H1 (cell line): ENCODE measurements around the gene SRMS. TPM values are rescaled to one million over a fixed set of nuclear protein-coding genes. Genes with fewer than 3 reads are reported as not detected.
A peak's percentile ranks its signal among the peaks of the same experiment; 100 is the strongest.
"Not testable (repeated sequence)": the region's sequence is repeated elsewhere in the genome, so short reads cannot be mapped to it uniquely, and the experiment has no call there.

ENCODE experiments used
- CTCF ChIA-PET: fragments of 300-600 bp; sonication (Branson Sonifier 250); formaldehyde crosslinking; loops from one replicate; lab custom pipeline; 2021; ENCODE audit not compliant: partially characterized antibody; lab: Charles Lee
- POLR2A ChIA-PET: fragments of 300-600 bp; sonication (Branson Sonifier 250); formaldehyde crosslinking; loops from one replicate; lab custom pipeline; 2021; ENCODE audit warnings: inconsistent platforms; ENCODE audit not compliant: partially characterized antibody; lab: Charles Lee
- DNase-seq, 2 experiments: peaks; one replicate each; pipeline versions ENCODE4 v3.0.0 to v3.0.0-alpha.2; 2010 to 2022; ENCODE audit warnings: low spot score in 2 of 2, low read depth in 1 of 2, mixed read lengths in 1 of 2
- FAIRE-seq: peaks from 2 replicates; lab custom pipeline; 2011; peaks lifted over from hg19 to GRCh38; lab: Jason Lieb, UNC
- H2AFZ ChIP-seq: 2 replicates; pipeline ENCODE4 v1.8.1; 2012; ENCODE audit warnings: low read length, inconsistent platforms
- H2AK5ac ChIP-seq: 2 replicates; pipeline ENCODE4 v1.6.1; 2013; ENCODE audit warnings: low read depth, low read length
- H2BK120ac ChIP-seq: replicated peaks from 2 replicates; pipeline ENCODE3; 2013; ENCODE audit warnings: low read depth, low read length, inconsistent platforms
- H2BK12ac ChIP-seq: 2 replicates; pipeline ENCODE4 v1.6.1; 2013; ENCODE audit warnings: low read depth, low read length
- H2BK15ac ChIP-seq: 2 replicates; pipeline ENCODE4 v1.6.1; 2013; ENCODE audit warnings: low read length
- H2BK20ac ChIP-seq: 2 replicates; pipeline ENCODE4 v1.6.1; 2013; ENCODE audit warnings: low read length
- H2BK5ac ChIP-seq: 2 replicates; pipeline ENCODE4 v1.6.1; 2013; ENCODE audit warnings: low read depth, low read length
- H3K14ac ChIP-seq: 2 replicates; pipeline ENCODE4 v1.6.1; 2013; ENCODE audit warnings: inconsistent platforms; ENCODE audit not compliant: insufficient read length
- H3K18ac ChIP-seq: 2 replicates; pipeline ENCODE4 v1.6.1; 2013; ENCODE audit warnings: low read length; ENCODE audit errors: extremely low read depth
- H3K23ac ChIP-seq: 2 replicates; pipeline ENCODE4 v1.6.1; 2013; ENCODE audit warnings: inconsistent platforms; ENCODE audit not compliant: insufficient read length
- H3K23me2 ChIP-seq: 2 replicates; pipeline ENCODE4 v1.6.1; 2013; ENCODE audit warnings: low read depth, low read length
- H3K27ac ChIP-seq: 2 replicates; pipeline ENCODE4 v1.6.1; 2011; ENCODE audit warnings: low read depth, low read length, inconsistent platforms
- H3K27me3 ChIP-seq, 4 experiments: replicated peaks in 1 of 4; 1 replicate in 1 of 4; 2 replicates in 3 of 4; pipeline versions ENCODE4 v1.6.1 to v1.8.1; 2011 to 2013; ENCODE audit warnings: low read length in 3 of 4, mild to moderate bottlenecking in 3 of 4, inconsistent platforms in 2 of 4, mixed read lengths in 2 of 4, moderate library complexity in 1 of 4; ENCODE audit not compliant: control insufficient read depth in 3 of 4, insufficient read depth in 3 of 4; ENCODE audit errors: extremely low read depth in 1 of 4
- H3K36me3 ChIP-seq, 4 experiments: 2 replicates each; pipeline versions ENCODE4 v1.6.1 to v1.8.1; 2011 to 2013; ENCODE audit warnings: mild to moderate bottlenecking in 4 of 4, low read length in 3 of 4, moderate library complexity in 2 of 4, control low read depth in 1 of 4, inconsistent platforms in 1 of 4; ENCODE audit not compliant: insufficient read depth in 4 of 4, control insufficient read depth in 2 of 4
- H3K4ac ChIP-seq: replicated peaks from 2 replicates; pipeline ENCODE3; 2013; ENCODE audit warnings: low read length, low read depth, mixed read lengths, inconsistent platforms; ENCODE audit not compliant: insufficient read length
- H3K4me1 ChIP-seq, 4 experiments: replicated peaks in 1 of 4; 1 replicate in 1 of 4; 2 replicates in 3 of 4; pipeline versions ENCODE4 v1.6.1 to v1.8.1; 2011 to 2013; ENCODE audit warnings: low read length in 3 of 4, inconsistent platforms in 2 of 4, mixed read lengths in 1 of 4; ENCODE audit not compliant: insufficient read depth in 4 of 4, control insufficient read depth in 3 of 4
- H3K4me2 ChIP-seq, 2 experiments: 2 replicates each; pipeline versions ENCODE4 v1.6.1 to v1.8.1; 2011 to 2013; ENCODE audit warnings: low read depth in 2 of 2, low read length in 2 of 2, control low read depth in 1 of 2, inconsistent platforms in 1 of 2, mild to moderate bottlenecking in 1 of 2; ENCODE audit not compliant: insufficient read depth in 1 of 2
- H3K4me3 ChIP-seq, 4 experiments: fragments of 200-600, 300-600 bp in 1 of 4; sonication (generic), shearing (Covaris generic), sonication (Bioruptor Twin) in 1 of 4; 2 replicates each; pipeline versions ENCODE4 v1.5.1 to v1.8.1; 2011 to 2016; ENCODE audit warnings: low read length in 4 of 4, low read depth in 3 of 4, control low read depth in 2 of 4, inconsistent platforms in 2 of 4, mild to moderate bottlenecking in 2 of 4, mixed read lengths in 1 of 4, moderate library complexity in 1 of 4; ENCODE audit not compliant: insufficient read depth in 2 of 4; ENCODE audit errors: extremely low read depth in 1 of 4
- H3K56ac ChIP-seq: replicated peaks from 2 replicates; pipeline ENCODE3; 2013; ENCODE audit warnings: low read depth, mild to moderate bottlenecking, mixed read lengths, low read length, inconsistent platforms; ENCODE audit not compliant: insufficient read length
- H3K79me1 ChIP-seq: 2 replicates; pipeline ENCODE4 v1.6.1; 2013; ENCODE audit warnings: low read depth, low read length, control low read depth
- H3K79me2 ChIP-seq, 2 experiments: 2 replicates each; pipeline versions ENCODE4 v1.6.1 to v1.8.1; 2012 to 2013; ENCODE audit warnings: low read length in 2 of 2, mild to moderate bottlenecking in 2 of 2, inconsistent platforms in 1 of 2; ENCODE audit not compliant: insufficient read depth in 2 of 2, control insufficient read depth in 1 of 2
- H3K9ac ChIP-seq, 4 experiments: replicated peaks in 1 of 4; 1 replicate in 1 of 4; 2 replicates in 3 of 4; pipeline versions ENCODE4 v1.6.1 to v1.8.1; 2011 to 2013; ENCODE audit warnings: low read depth in 3 of 4, low read length in 3 of 4, control low read depth in 2 of 4, mild to moderate bottlenecking in 2 of 4, moderate library complexity in 2 of 4, inconsistent platforms in 1 of 4; ENCODE audit errors: extremely low read depth in 1 of 4
- H3K9me3 ChIP-seq, 2 experiments: 2 replicates each; pipeline versions ENCODE4 v1.6.1 to v1.8.1; 2012 to 2013; ENCODE audit warnings: mild to moderate bottlenecking in 2 of 2, moderate library complexity in 2 of 2, control low read depth in 1 of 2, inconsistent platforms in 1 of 2, low read depth in 1 of 2, low read length in 1 of 2, mixed read lengths in 1 of 2; ENCODE audit not compliant: insufficient read depth in 2 of 2
- H4K20me1 ChIP-seq, 2 experiments: replicated peaks in 1 of 2; 2 replicates each; pipeline versions ENCODE3 to v1.8.1; 2011 to 2013; ENCODE audit warnings: inconsistent platforms in 2 of 2, low read length in 2 of 2, mild to moderate bottlenecking in 1 of 2; ENCODE audit not compliant: insufficient read depth in 2 of 2, control insufficient read depth in 1 of 2
- H4K5ac ChIP-seq: 2 replicates; pipeline ENCODE4 v1.6.1; 2013; ENCODE audit warnings: low read length, low read depth, mixed read lengths, inconsistent platforms; ENCODE audit not compliant: insufficient read length
- H4K8ac ChIP-seq: 2 replicates; pipeline ENCODE4 v1.8.0; 2013; ENCODE audit warnings: mild to moderate bottlenecking, moderate library complexity, low read length, inconsistent platforms; ENCODE audit not compliant: insufficient read depth; ENCODE audit errors: extremely low read depth
- H4K91ac ChIP-seq: replicated peaks from 2 replicates; pipeline ENCODE3; 2013; ENCODE audit warnings: low read length, mixed read lengths, inconsistent platforms; ENCODE audit not compliant: insufficient read length
- SP1 ChIP-seq: IDR thresholded peaks from 2 replicates; pipeline ENCODE4 v1.6.1; 2011; ENCODE audit warnings: low read depth, low read length
- SP4 ChIP-seq: IDR thresholded peaks from 2 replicates; pipeline ENCODE4 v1.6.1; 2012; ENCODE audit warnings: low read length, inconsistent platforms
- WGBS, 2 experiments: shearing (Covaris generic) in 1 of 2; methylation state at CpG; one replicate each; pipeline versions ENCODE4 v1.1.6 to v1.1.7; 2013 to 2015; ENCODE audit warnings: low lambda C conversion rate in 2 of 2, mixed read lengths in 2 of 2, inconsistent platforms in 1 of 2, low coverage in 1 of 2, missing lambda C conversion rate in 1 of 2; ENCODE audit not compliant: insufficient replicate concordance in 2 of 2, insufficient coverage in 1 of 2, insufficient read length in 1 of 2; ENCODE audit errors: extremely low coverage in 1 of 2, missing lambda C conversion rate in 1 of 2; 5-methylcytosine and 5-hydroxymethylcytosine counted together
- polyA plus RNA-seq, 7 experiments: library from polyadenylated mRNA; depleted of rRNA in 3 of 7; stranded (reverse) in 5 of 7; unstranded in 2 of 7; fragments of >200 nt in 5 of 7; fragments of 200-250 nt in 2 of 7; gene quantifications; 1 replicate in 5 of 7; 2 replicates in 1 of 7; 4 replicates in 1 of 7; pipeline versions ENCODE4 v1.2.1 to v1.2.3, GENCODE V29; 2011 to 2013; ENCODE audit warnings: missing spikeins in 2 of 7, mixed read lengths in 2 of 7
- total RNA-seq: library from RNA; stranded (reverse); fragmentation: NEBNext Ultra II Directional; extraction: Animal tissue kit (Norgen Biotek cat#: 25700); gene quantifications from 2 replicates; pipeline ENCODE4 v1.2.1, GENCODE V29; 2021

The SRMS gene
- total and polyA plus RNA-seq, 2 of the 8 experiments (the other 6 are each of a cell fraction or from before 2014, with no cell fraction given) = 0.39 to 0.76 TPM

DNA sequence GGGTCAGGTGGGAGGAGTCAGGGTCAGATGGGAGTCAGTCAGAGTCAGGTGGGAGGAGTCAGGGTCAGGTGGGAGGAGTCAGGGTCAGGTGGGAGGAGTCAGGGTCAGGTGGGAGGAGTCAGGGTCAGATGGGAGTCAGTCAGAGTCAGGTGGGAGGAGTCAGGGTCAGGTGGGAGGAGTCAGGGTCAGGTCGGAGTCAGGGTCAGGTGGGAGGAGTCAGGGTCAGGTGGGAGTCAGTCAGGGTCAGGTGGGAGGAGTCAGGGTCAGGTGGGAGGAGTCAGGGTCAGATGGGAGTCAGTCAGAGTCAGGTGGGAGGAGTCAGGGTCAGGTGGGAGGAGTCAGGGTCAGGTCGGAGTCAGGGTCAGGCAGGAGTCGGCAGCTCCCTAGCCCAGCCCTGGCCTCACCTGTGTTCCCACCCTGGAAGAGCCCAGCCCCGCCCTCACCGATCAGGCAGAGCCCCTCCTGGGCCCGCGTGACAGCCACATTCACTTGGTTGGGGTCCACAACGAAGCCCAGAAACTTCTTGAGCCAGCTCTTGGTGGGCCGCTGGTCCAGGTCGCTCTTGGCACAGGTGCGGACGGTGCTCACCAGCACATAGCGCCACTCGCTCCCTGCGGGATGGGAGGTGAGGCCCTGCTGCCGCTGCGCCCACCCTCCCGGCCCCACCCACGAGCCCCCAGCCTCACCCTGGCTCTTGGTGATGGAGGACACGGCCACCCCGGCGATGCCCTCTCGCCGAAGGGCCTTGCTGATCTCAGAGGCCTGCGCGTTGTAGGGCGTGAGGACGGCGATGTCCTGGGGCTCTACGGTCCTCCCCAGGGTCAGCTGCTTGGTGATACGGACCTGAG is 12.2 kb upstream of the SRMS start:
- H3K27me3 ChIP-seq, H4K5ac ChIP-seq, H2AK5ac ChIP-seq, H3K23me2 ChIP-seq, H2BK12ac ChIP-seq, H3K4ac ChIP-seq, H3K27ac ChIP-seq, H3K79me2 ChIP-seq, H3K23ac ChIP-seq, H2AFZ ChIP-seq, H3K18ac ChIP-seq, H2BK15ac ChIP-seq, H2BK120ac ChIP-seq, H3K79me1 ChIP-seq, H4K91ac ChIP-seq, H3K56ac ChIP-seq, H3K9ac ChIP-seq, H3K4me2 ChIP-seq, H3K4me3 ChIP-seq, H3K4me1 ChIP-seq, H2BK20ac ChIP-seq, H3K14ac ChIP-seq, H4K20me1 ChIP-seq, H3K9me3 ChIP-seq, H3K36me3 ChIP-seq, H2BK5ac ChIP-seq: not testable (repeated sequence)
- CTCF ChIA-PET = interaction anchor here (0.6 kb wide), 2 partner anchors 13 to 17 kb away, joined by 3 to 4 read pairs; no protein-coding TSS in a partner anchor
- H4K8ac ChIP-seq = 0 out of 2 replicates have a peak overlapping the region, but pooled peaks have one; percentile 25
- TF ChIP-seq SP1 (0 out of 2 replicates have a peak, but pooled peaks have one; percentile 5), SP4 (0 out of 2 replicates have a peak, but pooled peaks have one; percentile 47)
- POLR2A ChIA-PET = interaction anchor here (1.2 to 1.7 kb wide), 2 partner anchors 9 to 14 kb away, joined by 3 to 5 read pairs; partner anchors contain the start of gene HELZ2
- peak in 1 of 2 experiments; percentile 77 for DNase-seq
- WGBS, 2 experiments = 92% methylated on average over 23 of the region's 31 CpGs; no CpG with 5 or more reads in 1 of the 2 experiments
- FAIRE-seq = peak; percentile 52
